HepG2 (cell line): ENCODE data around the gene ENDOU. TPM values are rescaled to one million over a fixed set of nuclear protein-coding genes. Genes with fewer than 3 reads are reported as not detected.
"Not testable (repeated sequence)": the region's sequence is repeated elsewhere in the genome, so short reads cannot be mapped to it uniquely, and the experiment has no call there.

Source experiments
- ATAC-seq: fragments of 200-7000 bp; cut with Tn5 transposase; 3 replicates; pipeline ENCODE4 v1.9.1; 2020; ENCODE audit warnings: mild to moderate bottlenecking, moderate library complexity
- BruUV-seq: library from RNA; stranded (reverse); fragments of 400-500 nt; replicated peaks from 2 replicates; lab custom pipeline; 2021; lab: Mats Ljungman, UMichigan
- CTCF ChIA-PET: fragments of 300-600 bp; formaldehyde crosslinking; extraction: SDS; loops from one replicate; lab custom pipeline; 2021; ENCODE audit warnings: low total read pairs, inconsistent platforms, low intra/inter-chr PET ratio; lab: Yijun Ruan, JAX
- POLR2A ChIA-PET: fragments of 350-600 bp; sonication (Branson Sonifier 250); formaldehyde crosslinking; loops from one replicate; lab custom pipeline; 2020; ENCODE audit warnings: antibody characterized with exemption, inconsistent platforms; lab: Yijun Ruan, JAX
- DNase-seq: peaks from one replicate; pipeline ENCODE4 v3.0.0-alpha.2; 2015; ENCODE audit warnings: low spot score
- FAIRE-seq: peaks from 3 replicates; lab custom pipeline; 2011; peaks lifted over from hg19 to GRCh38; lab: Jason Lieb, UNC
- H2AFZ ChIP-seq: one replicate; pipeline ENCODE4 v1.6.1; 2011; ENCODE audit warnings: low read length, inconsistent platforms
- H3K27ac ChIP-seq: fragments of 300-600 bp; 3 replicates; pipeline ENCODE4 v1.8.0; 2011; ENCODE audit warnings: mixed run types, mild to moderate bottlenecking, mixed read lengths, low read length, inconsistent platforms; ENCODE audit not compliant: insufficient read depth; ENCODE audit errors: extremely low read length
- H3K27me3 ChIP-seq, 2 experiments: fragments of 200-600 bp in 1 of 2; 2 replicates in 1 of 2; 3 replicates in 1 of 2; pipeline versions ENCODE4 v1.6.0 to v1.8.0; 2011; ENCODE audit warnings: low read length in 2 of 2, mild to moderate bottlenecking in 2 of 2, moderate library complexity in 2 of 2, inconsistent platforms in 1 of 2; ENCODE audit not compliant: insufficient read depth in 2 of 2, control insufficient read depth in 1 of 2
- H3K36me3 ChIP-seq, 2 experiments: fragments of 200-600 bp in 1 of 2; replicated peaks in 1 of 2; 2 replicates in 1 of 2; 3 replicates in 1 of 2; pipeline versions ENCODE4 v1.5.1 to v1.8.0; 2011; ENCODE audit warnings: low read length in 2 of 2, inconsistent platforms in 1 of 2; ENCODE audit not compliant: insufficient read depth in 2 of 2, control insufficient read depth in 1 of 2
- H3K4me1 ChIP-seq: 2 replicates; pipeline ENCODE4 v1.5.1; 2012; ENCODE audit warnings: low read length, inconsistent platforms; ENCODE audit not compliant: insufficient read depth
- H3K4me2 ChIP-seq: 2 replicates; pipeline ENCODE4 v1.6.0; 2011; ENCODE audit warnings: low read depth, low read length, inconsistent platforms
- H3K4me3 ChIP-seq, 3 experiments: fragments of 200-600 bp in 1 of 3; sonication (generic), shearing (Covaris generic) in 1 of 3; replicated peaks in 1 of 3; 2 replicates each; pipeline ENCODE4 v1.5.1; 2011 to 2016; ENCODE audit warnings: low read length in 3 of 3, inconsistent platforms in 2 of 3, low read depth in 2 of 3, mild to moderate bottlenecking in 2 of 3, control low read depth in 1 of 3, mixed read lengths in 1 of 3; ENCODE audit not compliant: insufficient read depth in 1 of 3
- H3K79me2 ChIP-seq: one replicate; pipeline ENCODE4 v1.6.1; 2011; ENCODE audit warnings: low read length, inconsistent platforms; ENCODE audit not compliant: insufficient read depth
- H3K9ac ChIP-seq: 2 replicates; pipeline ENCODE4 v1.6.0; 2011; ENCODE audit warnings: mild to moderate bottlenecking, low read depth, low read length, inconsistent platforms; ENCODE audit not compliant: insufficient read depth
- H3K9me3 ChIP-seq: 2 replicates; pipeline ENCODE4 v1.5.1; 2012; ENCODE audit warnings: mild to moderate bottlenecking, low read length
- H4K20me1 ChIP-seq: 2 replicates; pipeline ENCODE4 v1.6.0; 2011; ENCODE audit warnings: inconsistent platforms, mild to moderate bottlenecking, low read length, moderate library complexity; ENCODE audit not compliant: insufficient read depth
- ARNTL ChIP-seq: sonication (generic); formaldehyde crosslinking; IDR thresholded peaks from 2 replicates; pipeline ENCODE4 v1.4.0; 2020; ENCODE audit warnings: mild to moderate bottlenecking, missing genetic modification reagents
- CCAR2 ChIP-seq: fragments of 200-400 bp; formaldehyde crosslinking; optimal IDR thresholded peaks from 2 replicates; pipeline ENCODE3; 2018; ENCODE audit warnings: low read depth, mild to moderate bottlenecking, low read length, moderate library complexity
- CEBPG ChIP-seq: IDR thresholded peaks from 2 replicates; pipeline ENCODE4 v1.6.1; 2016
- HCFC1 ChIP-seq: fragments of 150-350 bp; IDR thresholded peaks from 2 replicates; pipeline ENCODE4 v1.6.1; 2014; ENCODE audit warnings: low read depth, low read length
- JUND ChIP-seq: sonication (generic); formaldehyde crosslinking; IDR thresholded peaks from 2 replicates; pipeline ENCODE4 v1.8.0; 2022; ENCODE audit warnings: mild to moderate bottlenecking, missing genetic modification reagents
- MEIS2 ChIP-seq: sonication (generic); formaldehyde crosslinking; IDR thresholded peaks from 2 replicates; pipeline ENCODE4 v1.9.0; 2021; ENCODE audit warnings: mild to moderate bottlenecking, missing genetic modification reagents
- REL ChIP-seq: sonication (generic); formaldehyde crosslinking; conservative IDR thresholded peaks from 2 replicates; pipeline ENCODE4 v1.8.0; 2022; ENCODE audit warnings: mild to moderate bottlenecking, missing genetic modification reagents, moderate library complexity
- RFX5 ChIP-seq: IDR thresholded peaks from 2 replicates; pipeline ENCODE4 v1.6.1; 2011; ENCODE audit warnings: low read depth, low read length, improper control_type of control experiment
- ZNF264 ChIP-seq: sonication (generic); formaldehyde crosslinking; IDR thresholded peaks from 2 replicates; pipeline ENCODE4 v1.4.0; 2020; ENCODE audit warnings: missing genetic modification reagents
- ZNF501 ChIP-seq: sonication (generic); formaldehyde crosslinking; IDR thresholded peaks from 2 replicates; pipeline ENCODE4 v1.5.1; 2020; ENCODE audit warnings: mild to moderate bottlenecking, moderate library complexity, missing genetic modification reagents
- ZNF616 ChIP-seq: sonication (generic); formaldehyde crosslinking; IDR thresholded peaks from 2 replicates; pipeline ENCODE4 v1.5.0; 2020; ENCODE audit warnings: low read depth, mild to moderate bottlenecking, missing genetic modification reagents
- ZNF670 ChIP-seq: sonication (generic); formaldehyde crosslinking; IDR thresholded peaks from 2 replicates; pipeline ENCODE4 v1.8.0; 2022; ENCODE audit warnings: mild to moderate bottlenecking, missing genetic modification reagents, borderline replicate concordance
- WGBS: methylation state at CpG from one replicate; pipeline ENCODE4 v1.1.6; 2017; ENCODE audit warnings: low lambda C conversion rate; 5-methylcytosine and 5-hydroxymethylcytosine counted together
- in situ Hi-C: cut with HindIII; loops from 2 replicates; pipeline ENCODE4 v1.10.0; 2017; ENCODE audit warnings: low pct_unique_long_range_greater_than_20kb; ENCODE audit not compliant: extremely low pct_ligation_motif_present
- intact Hi-C: fragments of 100-400 bp; cut with micrococcal nuclease; formaldehyde crosslinking; loops from one replicate; pipeline ENCODE4 v1.10.0; 2022; ENCODE audit not compliant: unreplicated experiment
- polyA plus RNA-seq, 8 experiments: library from polyadenylated mRNA; depleted of rRNA in 3 of 8; stranded (reverse) in 7 of 8; unstranded in 1 of 8; fragments of >200 nt; fragmentation: Illumina TruSeq in 4 of 8; extraction: Trizol in 4 of 8; gene quantifications; 2 replicates each; pipeline versions ENCODE4 v1.2.1 to v1.2.3, GENCODE V29; 2011 to 2016; ENCODE audit warnings: low read depth in 4 of 8, missing spikeins in 1 of 8, mixed read lengths in 1 of 8; ENCODE audit not compliant: insufficient read depth in 1 of 8
- total RNA-seq, 5 experiments: library from RNA; depleted of rRNA; stranded (reverse); fragments of >200 nt; fragmentation: Illumina TruSeq; extraction: Trizol; gene quantifications; 2 replicates each; pipeline ENCODE4 v1.2.3, GENCODE V29; 2016; ENCODE audit warnings: low read depth in 1 of 5
- TF ChIP-seq, protein P1 (sequence below): sonication (generic); formaldehyde crosslinking; IDR thresholded peaks from 2 replicates; pipeline ENCODE4 v1.4.0; 2020; ENCODE audit warnings: missing genetic modification reagents, borderline replicate concordance
- TF ChIP-seq, protein P2 (sequence below): sonication (generic); formaldehyde crosslinking; IDR thresholded peaks from 2 replicates; pipeline ENCODE4 v1.5.0; 2020; ENCODE audit warnings: missing genetic modification reagents, mild to moderate bottlenecking, borderline replicate concordance
- TF ChIP-seq, protein P3 (sequence below): sonication (generic); formaldehyde crosslinking; IDR thresholded peaks from 2 replicates; pipeline ENCODE4 v1.5.0; 2020; ENCODE audit warnings: missing genetic modification reagents

ENDOU gene
- total and polyA plus RNA-seq, 2 of the 13 experiments (the other 11 are each of a cell fraction or from before 2014, with no cell fraction given): not detected

DNA sequence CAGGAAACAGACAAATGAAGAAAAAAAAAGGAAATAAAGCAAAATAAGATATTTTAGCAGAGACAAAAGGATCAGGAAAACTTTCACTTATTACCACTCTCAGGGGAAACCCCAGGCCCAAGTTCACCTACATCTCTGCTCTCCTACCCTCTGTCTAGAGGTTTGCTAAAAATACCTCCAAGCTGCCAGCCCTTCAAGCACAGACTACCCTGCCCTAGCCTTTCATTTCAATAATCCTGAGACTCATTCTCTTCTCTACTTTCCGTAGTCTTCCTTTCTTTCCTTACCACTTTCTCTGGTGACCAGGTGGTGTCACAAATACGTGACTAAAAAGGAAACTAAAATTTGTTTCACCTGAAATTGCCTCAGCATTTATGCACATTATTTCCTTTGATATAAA, 53.2 kb downstream of the ENDOU start:
- WGBS: 97% methylated on average over 2 of the region's 2 CpGs
- no peak overlapping the region for H3K27ac ChIP-seq

DNA sequence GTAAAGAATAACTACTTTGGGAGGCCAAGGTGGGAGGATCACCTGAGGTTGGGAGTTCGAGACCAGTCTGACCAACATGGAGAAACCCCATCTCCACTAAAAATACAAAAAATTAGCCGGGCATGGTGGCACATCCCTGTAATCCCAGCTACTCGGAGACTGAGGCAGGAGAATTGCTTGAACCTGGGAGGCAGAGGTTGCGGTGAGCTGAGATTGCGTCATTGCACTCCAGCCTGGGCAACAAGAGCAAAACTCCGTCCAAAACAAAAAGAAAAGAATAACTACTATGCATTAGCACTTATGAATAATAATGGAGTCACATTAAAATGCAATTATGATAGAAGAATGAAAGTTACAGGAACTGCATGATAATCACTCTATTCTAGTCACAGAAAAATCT, 57.4 kb downstream of the ENDOU start:
- H4K20me1 ChIP-seq, BruUV-seq, CTCF ChIA-PET, POLR2A ChIA-PET, FAIRE-seq, DNase-seq, in situ Hi-C loops, H2AFZ ChIP-seq, H3K4me3 ChIP-seq, H3K4me2 ChIP-seq, intact Hi-C loops, H3K27ac ChIP-seq, H3K4me1 ChIP-seq, H3K9me3 ChIP-seq, ATAC-seq, H3K9ac ChIP-seq, H3K27me3 ChIP-seq, H3K79me2 ChIP-seq: not testable (repeated sequence)
- H3K36me3 ChIP-seq: peaks cover 7 to 44% of the 10 kb centered on the region in 2 experiments; a peak in 4 of 5 replicates
- 96% methylated on average over 6 of the region's 6 CpGs for WGBS

More for the DNA sequence above, 53.2 kb downstream of the ENDOU start:
- DNase-seq (no peak), ATAC-seq (no peak), FAIRE-seq (no peak)
- Histone ChIP-seq H3K4me3 (no peak overlapping the region), H3K36me3 (peaks cover 1 to 23% of the 10 kb centered on the region in 2 experiments; a peak in 2 of 5 replicates), H4K20me1 (no peaks in the 10 kb centered on the region), H3K27me3 (no peaks in the 10 kb centered on the region), H3K4me1 (no peaks in the 10 kb centered on the region), H3K9me3 (no peaks in the 10 kb centered on the region), H3K4me2 (no peak overlapping the region), H3K9ac (no peak overlapping the region), H3K79me2 (no peaks in the 10 kb centered on the region), H2AFZ (no peak overlapping the region)
- ChIA-PET CTCF (no interaction called here), POLR2A (no interaction called here)
- TF ChIP-seq, protein P1, sequence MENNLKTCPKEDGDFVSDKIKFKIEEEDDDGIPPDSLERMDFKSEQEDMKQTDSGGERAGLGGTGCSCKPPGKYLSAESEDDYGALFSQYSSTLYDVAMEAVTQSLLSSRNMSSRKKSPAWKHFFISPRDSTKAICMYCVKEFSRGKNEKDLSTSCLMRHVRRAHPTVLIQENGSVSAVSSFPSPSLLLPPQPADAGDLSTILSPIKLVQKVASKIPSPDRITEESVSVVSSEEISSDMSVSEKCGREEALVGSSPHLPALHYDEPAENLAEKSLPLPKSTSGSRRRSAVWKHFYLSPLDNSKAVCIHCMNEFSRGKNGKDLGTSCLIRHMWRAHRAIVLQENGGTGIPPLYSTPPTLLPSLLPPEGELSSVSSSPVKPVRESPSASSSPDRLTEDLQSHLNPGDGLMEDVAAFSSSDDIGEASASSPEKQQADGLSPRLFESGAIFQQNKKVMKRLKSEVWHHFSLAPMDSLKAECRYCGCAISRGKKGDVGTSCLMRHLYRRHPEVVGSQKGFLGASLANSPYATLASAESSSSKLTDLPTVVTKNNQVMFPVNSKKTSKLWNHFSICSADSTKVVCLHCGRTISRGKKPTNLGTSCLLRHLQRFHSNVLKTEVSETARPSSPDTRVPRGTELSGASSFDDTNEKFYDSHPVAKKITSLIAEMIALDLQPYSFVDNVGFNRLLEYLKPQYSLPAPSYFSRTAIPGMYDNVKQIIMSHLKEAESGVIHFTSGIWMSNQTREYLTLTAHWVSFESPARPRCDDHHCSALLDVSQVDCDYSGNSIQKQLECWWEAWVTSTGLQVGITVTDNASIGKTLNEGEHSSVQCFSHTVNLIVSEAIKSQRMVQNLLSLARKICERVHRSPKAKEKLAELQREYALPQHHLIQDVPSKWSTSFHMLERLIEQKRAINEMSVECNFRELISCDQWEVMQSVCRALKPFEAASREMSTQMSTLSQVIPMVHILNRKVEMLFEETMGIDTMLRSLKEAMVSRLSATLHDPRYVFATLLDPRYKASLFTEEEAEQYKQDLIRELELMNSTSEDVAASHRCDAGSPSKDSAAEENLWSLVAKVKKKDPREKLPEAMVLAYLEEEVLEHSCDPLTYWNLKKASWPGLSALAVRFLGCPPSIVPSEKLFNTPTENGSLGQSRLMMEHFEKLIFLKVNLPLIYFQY (CRISPR knock-in tag): no peak
- TF ChIP-seq ZNF670 (CRISPR knock-in tag) (no peak), ZNF616 (no peak), CCAR2 (no peak), REL (CRISPR knock-in tag) (no peak), MEIS2 (no peak), ZNF501 (no peak), HCFC1 (no peak), ARNTL (CRISPR knock-in tag) (no peak), ZNF264 (CRISPR knock-in tag) (no peak), RFX5 (no peak), CEBPG (CRISPR knock-in tag) (no peak), JUND (no peak)
- TF ChIP-seq, protein P2, sequence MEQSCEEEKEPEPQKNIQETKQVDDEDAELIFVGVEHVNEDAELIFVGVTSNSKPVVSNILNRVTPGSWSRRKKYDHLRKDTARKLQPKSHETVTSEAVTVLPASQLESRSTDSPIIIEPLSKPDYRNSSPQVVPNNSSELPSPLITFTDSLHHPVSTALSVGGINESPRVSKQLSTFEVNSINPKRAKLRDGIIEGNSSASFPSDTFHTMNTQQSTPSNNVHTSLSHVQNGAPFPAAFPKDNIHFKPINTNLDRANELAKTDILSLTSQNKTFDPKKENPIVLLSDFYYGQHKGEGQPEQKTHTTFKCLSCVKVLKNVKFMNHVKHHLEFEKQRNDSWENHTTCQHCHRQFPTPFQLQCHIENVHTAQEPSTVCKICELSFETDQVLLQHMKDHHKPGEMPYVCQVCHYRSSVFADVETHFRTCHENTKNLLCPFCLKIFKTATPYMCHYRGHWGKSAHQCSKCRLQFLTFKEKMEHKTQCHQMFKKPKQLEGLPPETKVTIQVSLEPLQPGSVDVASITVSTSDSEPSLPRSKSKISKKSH: no peak
- TF ChIP-seq, protein P3, sequence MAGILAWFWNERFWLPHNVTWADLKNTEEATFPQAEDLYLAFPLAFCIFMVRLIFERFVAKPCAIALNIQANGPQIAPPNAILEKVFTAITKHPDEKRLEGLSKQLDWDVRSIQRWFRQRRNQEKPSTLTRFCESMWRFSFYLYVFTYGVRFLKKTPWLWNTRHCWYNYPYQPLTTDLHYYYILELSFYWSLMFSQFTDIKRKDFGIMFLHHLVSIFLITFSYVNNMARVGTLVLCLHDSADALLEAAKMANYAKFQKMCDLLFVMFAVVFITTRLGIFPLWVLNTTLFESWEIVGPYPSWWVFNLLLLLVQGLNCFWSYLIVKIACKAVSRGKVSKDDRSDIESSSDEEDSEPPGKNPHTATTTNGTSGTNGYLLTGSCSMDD: no peak
- intact Hi-C loops: no loop called here
- in situ Hi-C loops: no loop called here
- no TSS peak for BruUV-seq
